ENCODE data around the gene SRRM4.

The SRRM4 gene

DNA sequence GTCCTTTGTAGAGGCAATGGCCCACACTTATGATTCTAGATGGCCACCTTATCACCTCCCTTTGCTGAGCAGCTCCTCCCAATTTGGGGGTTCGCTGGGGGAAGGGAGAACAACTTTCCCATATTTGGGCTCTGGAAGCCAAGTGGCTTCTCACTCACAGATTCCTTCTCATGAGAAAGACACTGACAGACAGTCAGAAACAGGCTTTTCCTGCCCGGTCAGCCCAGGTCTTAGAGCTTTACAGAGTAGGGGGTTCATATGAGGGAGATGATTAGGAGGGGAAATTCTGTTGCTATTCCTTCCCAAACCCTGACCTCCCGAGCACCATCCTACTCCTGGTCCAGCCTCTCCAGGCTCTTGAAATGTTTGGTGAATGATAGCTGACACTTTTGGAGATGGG is 137.3 kb downstream of the SRRM4 start:
- DNase-seq: no peak

DNA sequence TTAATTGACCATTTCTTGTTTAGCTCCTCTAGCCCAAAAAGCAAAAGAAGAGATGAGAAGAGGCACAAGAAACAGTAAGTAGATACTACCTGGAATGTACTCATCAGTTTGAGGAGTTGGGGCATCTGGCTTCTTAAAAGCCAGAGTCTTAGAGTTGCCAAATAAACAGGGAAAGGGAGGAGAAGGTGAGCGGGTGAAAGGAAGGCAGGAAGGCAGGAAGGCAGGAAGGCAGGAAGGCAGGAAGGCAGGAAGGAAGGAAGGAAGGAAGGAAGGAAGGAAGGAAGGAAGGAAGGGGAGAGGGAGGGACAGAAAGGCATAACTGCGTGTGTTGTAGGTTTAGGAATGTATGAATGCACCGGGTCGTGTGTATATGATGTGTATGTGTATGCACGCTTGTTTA is 140.7 kb downstream of the SRRM4 start:
- DNase-seq: no peak

DNA sequence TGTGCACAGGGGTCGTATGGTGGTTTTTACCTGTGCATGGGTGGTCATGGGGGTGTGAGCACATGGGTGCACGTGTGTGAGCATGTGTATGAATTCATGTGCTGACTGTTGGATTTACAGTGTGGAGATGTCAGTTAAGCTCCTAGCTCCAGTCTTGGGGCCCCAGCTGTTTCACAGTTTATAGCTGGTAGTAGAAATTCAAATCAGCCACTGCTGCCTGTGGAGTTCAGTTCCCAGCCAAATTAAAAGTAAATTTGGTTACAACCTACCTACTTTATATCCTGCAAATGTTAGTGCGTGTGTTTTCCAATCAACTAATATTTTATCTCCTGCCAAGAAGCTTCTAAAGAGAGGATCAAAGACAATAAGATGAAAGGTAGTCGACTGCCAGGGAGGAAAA is 141.4 kb downstream of the SRRM4 start:
- no peak for DNase-seq

DNA sequence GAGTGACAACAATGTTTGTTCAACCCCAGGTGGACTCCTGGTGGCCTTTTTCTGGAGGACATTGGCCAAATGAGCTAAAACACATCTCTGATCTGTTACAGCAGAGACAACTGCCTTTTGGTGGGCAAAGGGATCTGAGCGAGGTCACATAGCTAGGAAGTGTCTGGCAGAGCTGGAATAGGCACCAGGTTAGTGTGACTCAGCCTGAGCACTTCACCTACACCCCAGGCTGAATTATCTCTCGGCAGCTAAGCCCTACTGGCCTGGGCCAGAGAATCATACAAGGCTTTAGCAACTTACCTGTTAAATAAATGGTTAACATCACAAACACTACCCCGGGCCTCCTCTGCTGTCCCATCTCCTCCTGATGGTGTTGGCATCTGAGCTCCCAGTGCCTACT is 147.2 kb downstream of the SRRM4 start:
- no peak for DNase-seq

DNA sequence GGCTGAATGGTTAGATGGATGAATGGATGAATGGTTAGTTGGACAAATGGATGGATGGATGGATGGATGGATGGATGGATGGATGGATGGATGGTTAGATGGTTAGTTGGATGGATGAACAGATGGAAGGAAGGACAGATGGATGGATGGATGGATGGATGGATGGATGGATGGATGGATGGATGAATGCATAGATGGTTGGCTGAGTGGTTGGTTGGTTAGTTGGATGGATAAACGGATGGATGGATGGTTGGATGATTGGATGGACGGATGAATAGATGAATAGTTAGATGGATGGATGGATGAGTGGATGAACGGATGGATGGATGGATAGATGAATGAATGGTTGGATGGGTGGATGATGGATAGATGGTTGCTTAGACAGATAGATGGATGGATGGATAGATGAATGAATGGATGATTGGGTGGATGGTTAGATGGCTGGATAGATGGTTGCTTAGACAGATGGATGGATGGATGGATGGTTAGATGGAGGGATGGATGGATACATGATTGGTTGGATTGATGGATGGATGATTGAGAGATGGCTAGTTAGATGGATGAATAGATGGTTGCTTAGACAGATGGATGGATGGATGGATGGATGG is 148.6 kb downstream of the SRRM4 start:
- no peak for DNase-seq

DNA sequence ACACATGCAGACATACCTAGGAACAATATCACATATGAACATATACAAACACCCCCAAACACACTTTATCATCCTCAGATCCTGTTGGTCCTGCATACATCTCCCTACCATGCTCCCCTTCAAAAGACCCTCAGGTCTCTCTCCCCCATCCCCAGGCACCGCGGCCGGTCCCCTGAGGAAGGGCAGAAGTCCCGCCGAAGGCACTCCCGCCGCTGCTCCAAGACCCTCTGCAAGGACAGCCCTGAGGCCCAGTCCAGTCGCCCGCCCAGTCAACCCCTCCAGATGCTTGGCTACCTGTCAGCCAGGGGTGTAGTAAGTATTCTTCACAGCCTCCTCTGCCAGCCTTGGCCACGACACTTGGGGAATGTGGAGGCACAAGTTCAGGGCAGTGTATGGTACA is 149.2 kb downstream of the SRRM4 start:
- DNase-seq: no peak

DNA sequence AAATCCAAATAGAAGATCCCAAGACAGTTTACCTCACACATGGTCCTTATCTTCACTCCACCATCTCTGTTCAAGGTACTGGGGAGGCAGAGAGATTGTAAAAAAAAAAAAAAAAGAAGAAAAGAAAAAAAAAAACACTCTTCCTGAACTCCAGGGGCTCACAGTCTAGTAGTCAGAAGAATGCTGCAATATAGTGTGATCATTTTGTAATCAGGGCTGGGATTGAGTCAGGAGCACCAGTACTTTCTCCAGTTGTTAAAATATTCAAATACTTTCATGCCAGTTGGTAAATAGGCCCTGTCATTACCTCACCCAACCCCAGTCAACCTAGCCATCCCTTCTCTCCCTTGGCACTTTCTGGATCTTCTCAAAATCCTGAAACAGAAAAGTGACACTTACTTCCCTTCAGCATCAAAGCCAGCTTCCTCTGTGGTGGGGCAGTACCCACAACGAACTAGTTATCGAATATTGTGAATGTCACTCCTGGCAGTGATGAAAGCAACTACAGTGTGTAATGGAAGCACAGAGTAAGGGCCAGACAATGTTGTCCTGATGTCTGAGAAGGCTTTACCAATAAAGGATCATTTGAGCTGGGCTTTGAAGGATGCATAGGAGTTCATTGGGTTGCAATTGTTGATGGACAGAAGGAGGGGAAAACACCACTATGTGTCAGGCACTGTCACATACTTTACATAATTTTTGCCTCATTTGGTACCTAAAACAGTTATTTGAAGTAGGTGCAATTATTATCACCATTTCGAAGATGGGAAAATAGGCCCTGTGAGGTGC is 153.1 kb downstream of the SRRM4 start:
- no peak for DNase-seq

DNA sequence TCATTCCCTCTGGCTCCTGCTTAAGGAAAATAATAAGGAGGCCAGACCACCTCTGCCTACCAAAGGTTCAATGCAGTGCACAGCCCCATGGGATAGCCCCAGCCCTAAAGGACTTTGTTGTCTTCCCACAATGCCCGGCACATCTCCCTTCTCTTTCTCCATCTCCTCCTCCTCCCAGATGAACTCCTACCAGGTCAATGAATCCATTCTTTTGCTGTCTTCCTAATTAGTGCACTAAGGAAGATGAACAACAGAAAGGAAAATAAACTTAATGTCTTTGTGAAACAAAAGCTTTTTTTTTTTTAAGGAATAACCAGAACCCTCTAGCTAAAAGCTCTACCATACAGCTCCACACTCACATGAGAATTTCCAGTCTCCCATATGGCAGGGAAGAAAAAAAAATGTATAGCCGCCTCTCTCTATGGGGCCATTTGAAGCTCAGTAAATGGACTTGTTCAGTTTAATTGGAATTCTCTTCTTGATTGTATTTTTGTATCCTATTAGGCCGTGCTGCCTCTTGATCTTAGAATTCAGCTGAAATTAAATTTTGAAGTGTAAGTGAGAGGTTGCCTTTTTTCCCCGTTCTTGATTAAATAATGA is 155.6 kb downstream of the SRRM4 start:
- no peak for DNase-seq

DNA sequence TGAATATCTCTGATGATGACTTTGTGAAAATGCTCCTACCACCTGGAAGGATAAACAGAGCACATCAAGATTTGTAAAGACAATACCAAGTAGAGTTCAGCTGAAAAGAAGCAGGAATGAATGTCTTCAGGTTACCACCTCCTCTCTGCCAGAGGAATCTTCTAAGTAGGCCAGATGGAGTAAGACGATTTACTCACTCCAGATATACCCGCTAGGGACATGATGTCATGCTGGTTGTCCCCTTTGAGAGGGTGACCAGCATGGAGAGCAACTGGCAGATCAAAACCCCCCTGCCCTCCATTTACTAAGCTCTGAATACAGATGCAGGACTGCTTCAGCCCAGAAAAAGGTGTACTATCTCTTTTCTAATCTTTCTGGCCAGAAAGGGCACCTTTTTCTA is 158.1 kb downstream of the SRRM4 start:
- DNase-seq: no peak

DNA sequence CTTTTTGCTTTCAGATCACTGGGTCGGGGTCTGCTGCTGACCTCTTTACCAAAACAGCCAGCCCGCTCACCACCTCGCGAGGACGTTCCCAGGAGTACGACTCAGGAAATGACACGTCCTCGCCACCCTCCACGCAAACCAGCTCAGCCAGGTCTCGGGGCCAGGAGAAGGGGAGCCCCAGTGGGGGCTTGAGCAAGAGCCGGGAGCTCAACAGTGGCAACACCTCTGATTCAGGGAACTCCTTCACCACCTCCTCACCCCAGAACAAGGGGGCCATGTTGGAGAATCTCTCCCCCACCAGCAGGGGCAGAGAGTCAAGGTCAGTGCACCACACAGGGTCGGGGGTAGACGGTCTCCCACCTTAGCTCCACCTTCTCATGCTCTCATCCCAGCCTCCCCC is 164.0 kb downstream of the SRRM4 start:
- DNase-seq: no peak

DNA sequence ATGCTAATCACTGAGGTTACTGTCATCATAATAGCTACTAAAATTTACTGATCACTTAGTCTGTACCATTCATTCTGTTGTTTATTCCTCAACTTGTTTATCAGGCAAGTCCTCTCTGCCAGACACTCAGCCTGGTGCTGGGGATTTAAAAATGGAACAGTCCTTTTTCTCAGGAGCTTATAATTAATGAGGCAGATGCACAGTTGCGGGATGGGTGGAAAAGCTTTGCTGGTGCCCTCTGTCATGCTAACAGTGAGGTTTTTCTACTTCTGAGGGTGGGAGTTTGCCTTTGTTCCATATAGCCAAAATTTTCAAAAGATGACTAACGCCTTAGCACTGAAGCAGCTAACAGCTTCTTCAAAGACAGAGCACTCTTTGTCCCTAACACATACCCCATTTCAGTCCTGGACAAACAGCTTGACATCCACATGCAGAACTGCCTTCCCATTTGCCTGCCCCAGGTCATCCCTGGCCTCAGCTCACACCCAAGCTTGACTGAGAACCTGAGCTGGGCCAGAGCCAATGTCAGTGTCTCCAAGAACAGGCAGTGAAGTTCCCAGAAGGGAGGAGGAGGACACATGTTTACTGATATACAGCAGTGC is 166.6 kb downstream of the SRRM4 start:
- DNase-seq: peak in 4 of 14 donors; percentile 0 to 57 (median 16)

DNA sequence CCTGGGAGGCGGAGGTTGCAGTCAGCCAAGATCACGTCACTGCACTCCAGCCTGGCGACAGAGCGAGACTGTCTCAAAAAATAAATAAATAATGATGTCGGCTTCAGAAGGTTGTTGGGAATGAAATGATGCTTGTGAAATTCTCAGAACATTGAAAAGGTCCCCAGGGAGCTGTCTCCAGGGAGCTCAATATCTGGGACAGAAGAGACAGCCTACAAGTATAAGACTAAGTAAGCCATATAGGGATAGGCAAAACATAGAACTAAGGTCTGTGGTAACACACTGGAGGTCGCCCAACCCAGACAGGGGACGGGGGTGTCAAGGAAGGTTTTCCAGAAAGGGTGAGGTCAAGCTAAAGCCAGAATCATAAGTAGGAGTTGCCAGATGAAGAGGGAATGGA is 167.9 kb downstream of the SRRM4 start:
- DNase-seq: no peak

DNA sequence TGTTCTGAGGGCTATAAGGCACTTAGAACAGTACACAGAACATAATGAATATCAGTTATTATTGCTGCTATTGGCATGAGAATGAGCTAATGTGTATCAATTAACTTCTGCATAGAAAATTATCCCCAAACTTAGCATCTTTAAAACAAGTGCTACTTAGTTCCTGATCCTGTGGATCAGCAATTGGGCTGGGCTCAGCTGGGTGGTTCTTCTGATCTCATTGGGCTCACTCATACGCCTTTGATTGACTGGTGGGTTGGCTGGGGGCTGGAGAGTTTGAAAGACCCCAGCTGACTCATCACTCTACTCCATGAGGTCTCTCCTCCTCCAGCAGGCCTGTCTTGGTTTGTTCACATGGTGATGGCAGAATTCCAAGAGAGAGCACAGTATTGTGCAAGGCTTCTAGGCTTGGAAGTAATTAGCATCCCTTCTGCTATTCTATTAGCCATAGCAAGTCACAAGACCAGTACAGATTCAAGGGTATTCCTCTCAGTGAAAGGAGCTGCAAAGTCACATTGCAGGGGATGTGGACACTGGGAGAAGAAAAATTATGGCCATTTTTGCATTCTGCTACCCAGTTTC is 170.2 kb downstream of the SRRM4 start:
- DNase-seq: no peak

DNA sequence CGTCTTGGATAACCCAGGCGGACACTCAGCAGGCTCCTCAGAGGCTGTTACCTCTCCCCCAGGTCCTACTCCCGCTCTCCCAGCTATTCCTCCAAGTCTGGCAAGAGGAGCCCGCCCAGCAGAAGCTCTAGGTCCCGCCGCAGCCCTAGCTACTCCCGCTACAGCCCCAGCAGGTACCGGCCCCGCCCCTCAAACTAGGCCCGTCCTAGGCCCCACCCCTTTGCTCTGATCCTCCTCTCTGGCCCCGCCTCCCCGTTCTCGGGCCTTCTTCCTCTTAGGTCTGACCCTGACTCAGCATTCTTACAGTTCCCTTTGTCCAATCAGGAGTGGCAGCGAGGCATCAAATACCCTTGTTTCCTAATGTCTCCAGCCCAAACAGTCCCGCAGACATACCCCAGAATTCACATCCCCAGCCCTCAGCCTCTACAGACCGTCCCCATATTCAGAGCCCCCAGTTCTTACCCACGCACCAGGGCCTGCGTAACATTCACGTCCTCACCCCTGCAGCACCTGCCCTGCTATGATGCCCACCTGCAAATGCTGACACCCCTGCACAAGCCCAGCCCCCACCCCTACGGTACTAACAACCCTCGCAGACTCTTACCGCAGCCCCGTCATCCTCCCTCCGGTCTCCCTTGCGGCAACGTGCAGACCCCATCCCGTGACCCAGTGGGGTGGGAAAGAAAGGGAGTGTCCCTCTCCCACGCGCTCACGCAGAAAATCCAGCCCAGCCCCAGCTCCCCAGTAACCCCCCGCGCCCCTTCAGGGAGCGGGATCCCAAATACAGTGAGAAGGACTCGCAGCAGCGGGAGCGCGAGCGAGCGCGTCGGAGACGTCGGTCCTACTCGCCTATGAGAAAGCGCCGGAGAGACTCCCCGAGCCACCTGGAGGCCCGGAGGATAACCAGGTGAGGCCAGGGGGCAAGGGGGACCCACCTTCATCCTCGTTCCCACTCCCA is 172.4 kb downstream of the SRRM4 start:
- peak in 7 of 14 donors; percentile 7 to 31 (median 21) for DNase-seq

DNA sequence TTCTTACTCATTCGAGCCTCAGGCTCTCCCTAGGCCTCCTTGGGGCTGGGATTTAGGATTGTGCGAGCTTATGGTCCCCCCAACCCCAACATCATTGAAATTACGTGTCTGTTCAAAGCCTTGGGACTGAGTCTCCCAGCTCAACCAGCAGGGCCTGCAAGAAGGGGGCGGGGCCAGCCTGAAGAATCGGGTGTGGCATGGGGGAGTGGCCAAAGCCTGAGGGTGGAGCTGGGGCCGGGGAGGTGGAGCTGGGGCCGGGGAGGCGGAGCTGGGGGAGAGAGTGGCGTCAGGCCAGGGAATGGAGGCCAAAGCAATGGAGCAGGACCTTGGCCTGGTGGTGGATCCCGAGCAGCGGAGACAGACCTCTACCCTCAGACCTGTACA is 173.1 kb downstream of the SRRM4 start:
- DNase-seq: no peak

DNA sequence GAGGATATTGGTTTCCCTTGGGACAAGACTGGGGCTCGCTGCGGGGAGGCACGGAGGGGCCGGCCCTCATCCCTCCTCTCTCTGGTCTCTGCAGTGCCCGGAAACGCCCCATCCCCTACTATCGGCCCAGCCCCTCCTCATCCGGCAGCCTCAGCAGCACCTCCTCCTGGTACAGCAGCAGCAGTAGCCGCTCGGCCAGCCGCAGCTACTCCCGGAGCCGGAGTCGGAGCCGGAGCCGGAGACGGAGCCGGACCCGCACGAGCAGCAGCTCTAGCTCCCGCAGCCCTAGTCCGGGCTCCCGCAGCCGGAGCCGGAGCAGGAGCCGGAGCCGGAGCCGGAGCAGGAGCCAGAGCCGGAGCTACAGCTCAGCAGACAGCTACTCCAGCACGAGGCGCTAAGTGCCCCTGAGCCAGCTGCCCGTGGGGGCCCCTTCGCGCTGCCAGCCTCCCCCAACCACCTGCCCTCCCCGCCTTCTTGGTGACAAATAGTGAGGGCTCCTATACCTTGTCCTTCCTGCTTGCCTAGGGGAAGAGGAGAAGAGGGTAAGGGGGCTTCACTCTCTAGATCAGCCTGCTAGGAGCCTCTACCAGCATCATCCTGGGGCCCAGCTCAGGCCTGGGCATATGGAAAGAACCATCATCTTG is 175.2 kb downstream of the SRRM4 start:
- no peak for DNase-seq

DNA sequence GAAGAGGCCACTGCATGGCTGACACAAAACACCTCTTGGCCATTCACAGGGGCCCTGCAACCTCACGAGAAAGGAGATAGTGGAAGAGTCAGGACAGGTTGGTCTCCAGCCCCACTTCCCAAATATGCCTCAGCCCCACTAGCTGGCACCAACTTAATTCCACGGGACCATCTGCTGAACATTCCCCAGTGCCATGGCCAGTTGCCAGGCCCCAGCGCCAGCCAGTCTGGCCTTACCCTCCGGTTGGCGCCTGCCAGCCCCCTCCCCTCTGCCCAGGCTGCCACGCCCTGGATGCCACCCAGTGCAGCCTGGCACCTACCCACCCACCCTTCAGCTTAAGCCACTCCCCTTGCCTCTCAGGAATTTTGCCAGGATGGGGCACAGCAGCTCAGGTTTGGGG is 176.2 kb downstream of the SRRM4 start:
- DNase-seq: peak in 1 of 14 donors; percentile 67

DNA sequence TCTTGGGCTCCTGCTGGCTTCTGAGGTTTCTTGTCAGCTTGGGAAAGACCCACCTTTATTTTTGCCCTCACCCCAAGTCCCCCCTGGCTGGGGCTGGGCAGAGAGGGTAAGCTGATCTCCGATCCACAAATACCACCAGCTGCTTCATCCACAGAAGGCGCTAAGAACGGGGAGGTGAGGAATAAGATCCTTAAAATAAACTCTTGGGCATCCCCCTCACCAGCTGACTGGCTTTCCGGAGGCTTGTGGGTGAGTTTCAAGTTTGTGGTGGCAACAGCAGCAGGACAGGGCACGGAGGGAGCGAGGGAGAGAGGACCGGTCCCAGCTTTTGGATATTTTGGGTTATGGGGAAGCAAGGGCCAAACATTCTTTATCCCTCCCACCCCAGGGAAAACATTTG is 176.6 kb downstream of the SRRM4 start:
- DNase-seq: peak in 1 of 14 donors; percentile 45

DNA sequence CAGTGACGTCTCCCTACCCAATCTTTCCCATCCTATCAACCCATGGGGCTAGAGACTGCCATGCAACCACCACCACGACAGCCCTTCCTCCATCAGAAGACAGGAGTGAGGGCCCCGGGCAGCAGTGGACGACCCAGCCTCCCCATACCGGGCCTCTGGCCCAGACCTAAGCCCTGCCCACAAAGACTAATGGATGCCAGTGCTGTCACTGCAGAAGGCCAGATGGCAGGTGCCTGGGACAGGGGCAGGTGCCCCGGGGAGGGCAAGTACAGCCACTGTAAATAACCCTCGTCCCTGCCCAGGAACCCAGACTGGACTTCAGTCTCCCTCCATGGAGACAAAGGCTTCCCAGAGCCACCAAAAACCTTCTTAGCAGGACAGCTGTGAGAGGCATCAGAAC is 177.1 kb downstream of the SRRM4 start:
- DNase-seq: peak in 1 of 14 donors; percentile 31

DNA sequence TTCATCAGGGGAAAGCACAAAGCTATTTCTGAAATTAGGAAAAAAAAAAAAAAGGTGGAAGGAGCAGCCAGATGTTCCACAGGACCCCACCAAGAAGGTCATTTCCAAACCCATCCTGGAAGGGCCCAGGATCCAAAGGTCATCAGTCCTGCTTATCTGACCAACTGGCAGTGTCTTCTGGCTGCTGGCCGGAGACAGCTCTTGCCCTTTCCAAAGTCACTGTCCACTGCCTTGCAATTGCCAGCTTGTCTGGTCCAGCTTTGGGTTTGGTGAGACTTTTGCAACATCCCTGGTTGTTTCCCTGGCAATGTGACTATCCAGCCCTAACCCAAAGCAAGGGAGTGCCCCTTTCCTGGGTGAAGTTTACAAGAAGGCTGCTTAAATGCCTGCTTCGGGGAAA is 178.5 kb downstream of the SRRM4 start:
- peak in 1 of 14 donors; percentile 3 for DNase-seq

DNA sequence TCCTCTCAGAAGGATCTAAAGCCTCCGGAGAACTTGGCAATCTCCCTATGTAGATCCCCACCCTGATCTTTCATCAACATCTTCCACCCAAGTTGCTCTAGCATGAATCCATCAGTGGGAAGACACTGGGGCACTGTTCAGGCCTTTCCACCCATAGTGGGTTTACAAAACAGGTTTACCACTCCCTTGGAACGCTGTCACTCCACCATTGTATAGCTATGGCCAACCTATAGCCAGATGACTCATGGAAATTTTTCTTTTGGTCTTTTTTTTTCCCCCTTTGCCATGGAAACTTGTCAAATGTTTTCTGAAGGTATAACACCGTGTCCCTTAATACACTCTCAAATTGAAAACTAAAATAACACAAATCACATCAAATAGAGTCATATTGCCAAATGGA is 186.6 kb downstream of the SRRM4 start:
- no peak for DNase-seq

Measured in C1 segment of cervical spinal cord (tissue), 14 donors.